Naive B cell (primary cell): Measurements from ENCODE around the gene ZNF574. TPM values are rescaled to one million over a fixed set of nuclear protein-coding genes. Genes with fewer than 3 reads are reported as not detected.
"Not testable (repeated sequence)": the region's sequence is repeated elsewhere in the genome, so short reads cannot be mapped to it uniquely, and the experiment has no call there.

Source experiments
- ATAC-seq, 2 donors: fragments of 150-1000 bp; cut with Tn5 transposase; 2 replicates each; pipeline ENCODE4 v1.10.0; 2021; ENCODE audit warnings: low read depth in 2 of 2, mild to moderate bottlenecking in 2 of 2, moderate library complexity in 2 of 2
- DNase-seq: peaks from one replicate; pipeline ENCODE4 v3.0.0; 2022
- H3K27ac Mint-ChIP-seq, 6 donors: one replicate each; pipeline ENCODE4 v1.8.0; 2020 to 2022; ENCODE audit warnings: mild to moderate bottlenecking in 6 of 6, mixed read lengths in 6 of 6, moderate library complexity in 5 of 6, inconsistent platforms in 2 of 6
- H3K27me3 Mint-ChIP-seq, 3 donors: one replicate each; pipeline ENCODE4 v1.8.0; 2021 to 2022; ENCODE audit warnings: mixed read lengths in 3 of 3, mild to moderate bottlenecking in 1 of 3
- H3K36me3 Mint-ChIP-seq, 2 donors: one replicate each; pipeline ENCODE4 v1.8.0; 2020 to 2022; ENCODE audit warnings: mixed read lengths in 2 of 2, inconsistent platforms in 1 of 2, mild to moderate bottlenecking in 1 of 2
- H3K4me1 Mint-ChIP-seq, 3 donors: one replicate each; pipeline ENCODE4 v1.8.0; 2020 to 2022; ENCODE audit warnings: mixed read lengths in 3 of 3, inconsistent platforms in 1 of 3, mild to moderate bottlenecking in 1 of 3, moderate library complexity in 1 of 3
- H3K4me3 Mint-ChIP-seq, 8 donors: one replicate each; pipeline ENCODE4 v1.8.0; 2020 to 2022; ENCODE audit warnings: mild to moderate bottlenecking in 8 of 8, mixed read lengths in 8 of 8, moderate library complexity in 8 of 8, inconsistent platforms in 2 of 8
- H3K9me3 Mint-ChIP-seq, 7 donors: one replicate each; pipeline ENCODE4 v1.8.0; 2020 to 2022; ENCODE audit warnings: mixed read lengths in 7 of 7, mild to moderate bottlenecking in 5 of 7, inconsistent platforms in 2 of 7, moderate library complexity in 1 of 7
- polyA plus RNA-seq, 6 donors: library from polyadenylated mRNA; unstranded; fragments of 300-500 nt; fragmentation: Illumina TruSeq; gene quantifications; one replicate each; pipeline ENCODE4 v1.2.3, GENCODE V29; 2021; ENCODE audit warnings: low read depth in 6 of 6

Gene ZNF574, protein sequence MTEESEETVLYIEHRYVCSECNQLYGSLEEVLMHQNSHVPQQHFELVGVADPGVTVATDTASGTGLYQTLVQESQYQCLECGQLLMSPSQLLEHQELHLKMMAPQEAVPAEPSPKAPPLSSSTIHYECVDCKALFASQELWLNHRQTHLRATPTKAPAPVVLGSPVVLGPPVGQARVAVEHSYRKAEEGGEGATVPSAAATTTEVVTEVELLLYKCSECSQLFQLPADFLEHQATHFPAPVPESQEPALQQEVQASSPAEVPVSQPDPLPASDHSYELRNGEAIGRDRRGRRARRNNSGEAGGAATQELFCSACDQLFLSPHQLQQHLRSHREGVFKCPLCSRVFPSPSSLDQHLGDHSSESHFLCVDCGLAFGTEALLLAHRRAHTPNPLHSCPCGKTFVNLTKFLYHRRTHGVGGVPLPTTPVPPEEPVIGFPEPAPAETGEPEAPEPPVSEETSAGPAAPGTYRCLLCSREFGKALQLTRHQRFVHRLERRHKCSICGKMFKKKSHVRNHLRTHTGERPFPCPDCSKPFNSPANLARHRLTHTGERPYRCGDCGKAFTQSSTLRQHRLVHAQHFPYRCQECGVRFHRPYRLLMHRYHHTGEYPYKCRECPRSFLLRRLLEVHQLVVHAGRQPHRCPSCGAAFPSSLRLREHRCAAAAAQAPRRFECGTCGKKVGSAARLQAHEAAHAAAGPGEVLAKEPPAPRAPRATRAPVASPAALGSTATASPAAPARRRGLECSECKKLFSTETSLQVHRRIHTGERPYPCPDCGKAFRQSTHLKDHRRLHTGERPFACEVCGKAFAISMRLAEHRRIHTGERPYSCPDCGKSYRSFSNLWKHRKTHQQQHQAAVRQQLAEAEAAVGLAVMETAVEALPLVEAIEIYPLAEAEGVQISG
- polyA plus RNA-seq = 10 to 100 TPM in 5 of 6 donors, 1 to 10 TPM in 1; 6.0 to 27.0 (median 12.2) TPM

DNA sequence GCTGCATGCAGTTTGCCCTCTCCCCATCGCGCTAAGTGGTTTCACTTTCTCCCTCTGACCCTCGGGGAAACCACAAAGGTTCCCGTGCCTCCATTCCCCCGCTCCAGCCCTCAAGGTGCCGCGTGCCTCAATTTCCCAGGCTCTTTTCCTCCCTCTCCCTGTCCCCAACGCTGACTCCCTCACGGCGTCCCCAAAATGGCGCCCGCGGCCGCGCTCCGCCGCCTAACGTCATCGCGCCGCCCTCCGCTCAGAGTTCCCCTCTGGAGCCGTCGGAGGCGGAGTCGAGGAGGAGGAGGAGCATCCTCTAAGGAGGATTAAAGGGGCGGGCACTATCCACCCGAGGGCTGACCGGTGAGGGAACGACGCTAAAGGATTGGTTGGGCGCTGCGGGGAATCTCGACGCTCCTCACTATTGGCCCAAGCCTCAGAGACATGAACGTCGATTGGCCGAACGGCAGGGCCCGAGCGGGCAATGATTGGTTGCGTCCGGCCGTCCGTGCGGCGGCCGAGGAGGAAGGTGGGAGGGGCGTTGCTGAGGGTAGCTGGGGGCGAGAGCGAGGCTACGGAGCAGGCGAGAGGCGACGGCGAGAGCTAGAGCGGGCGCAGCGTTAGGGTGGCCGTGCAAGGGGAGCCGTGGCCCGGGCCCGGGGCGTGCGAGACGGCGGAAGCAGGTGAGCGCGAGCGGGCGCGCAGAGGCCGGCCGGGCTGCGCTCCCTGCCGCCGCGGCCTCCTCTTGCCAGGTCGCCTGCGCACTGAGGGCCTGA lies at the start of gene ZNF574:
ZNF574 (plus strand) TSS at position 551 of the 764 bp plus-strand sequence. CDS start 2,441 bp downstream, outside the sequence.
- DNase-seq = peak; percentile 98
- peak; percentile 91 to 93 for ATAC-seq
- Mint-ChIP-seq H3K9me3 (peaks cover 0 to 5% (median 0%) of the 10 kb centered on the region in 7 donors), H3K4me3 (peak within 1 kb of the TSS; percentile 92 to 100 (median 98)), H3K27me3 (peaks cover under 1 to 11% (median 11%) of the 10 kb centered on the region in 3 donors), H3K36me3 (peaks cover 0 to 8% of the 10 kb centered on the region in 2 donors), H3K4me1 (peaks cover 32 to 38% (median 37%) of the 10 kb centered on the region in 3 donors), H3K27ac (peak within 1 kb of the TSS; percentile 99 to 100 (median 100))

DNA sequence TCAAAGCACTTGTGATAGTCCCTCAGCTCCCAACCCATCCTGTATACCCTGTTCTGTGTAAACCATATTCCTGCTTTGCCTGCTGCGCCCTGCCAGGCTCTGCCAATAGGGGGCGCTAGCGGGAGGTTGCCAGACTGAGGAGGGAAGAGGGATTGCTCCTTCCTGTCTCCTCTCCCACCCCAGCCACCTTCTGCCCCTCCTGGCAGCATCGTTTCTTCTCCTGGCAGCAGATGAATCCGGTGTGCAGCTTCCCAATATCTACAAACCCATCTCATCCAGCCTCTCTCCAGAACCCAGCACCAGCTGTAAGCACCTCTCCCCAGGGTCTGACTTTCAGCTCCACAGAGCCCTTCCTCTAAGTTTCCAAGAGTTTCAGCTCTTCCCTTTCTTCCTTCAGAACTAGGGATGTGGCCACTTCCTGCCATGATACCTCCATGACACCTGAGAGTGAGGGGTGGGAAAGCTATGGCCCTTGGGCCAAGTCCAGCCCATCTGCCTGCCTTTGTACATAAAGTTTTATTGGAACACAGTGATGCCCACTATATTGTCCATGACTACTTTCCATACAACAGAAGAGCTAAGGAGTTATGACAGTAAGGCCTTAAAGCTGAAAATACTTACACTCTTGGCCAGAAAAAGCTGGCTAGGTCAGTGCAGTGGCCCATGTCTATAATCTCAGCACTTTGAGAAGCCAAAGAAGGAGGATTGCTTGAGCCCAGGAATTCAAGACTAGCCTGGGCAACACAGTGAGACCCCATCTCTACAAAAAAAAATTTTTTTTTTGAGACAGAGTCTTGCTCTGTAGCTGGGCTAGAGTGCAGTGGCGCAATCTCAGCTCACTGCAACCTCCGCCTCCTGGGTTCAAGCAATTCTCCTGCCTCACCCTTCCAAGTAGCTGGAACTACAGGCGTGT lies 47.4 kb upstream of the ZNF574 start:
- Mint-ChIP-seq H3K4me3 (no peak overlapping the region), H3K9me3 (no peaks in the 10 kb centered on the region), H3K4me1 (no peaks in the 10 kb centered on the region), H3K27ac (no peak overlapping the region), H3K27me3 (peaks cover 0 to 25% (median 22%) of the 10 kb centered on the region in 3 donors), H3K36me3 (no peaks in the 10 kb centered on the region)
- ATAC-seq = no peak
- DNase-seq = no peak

DNA sequence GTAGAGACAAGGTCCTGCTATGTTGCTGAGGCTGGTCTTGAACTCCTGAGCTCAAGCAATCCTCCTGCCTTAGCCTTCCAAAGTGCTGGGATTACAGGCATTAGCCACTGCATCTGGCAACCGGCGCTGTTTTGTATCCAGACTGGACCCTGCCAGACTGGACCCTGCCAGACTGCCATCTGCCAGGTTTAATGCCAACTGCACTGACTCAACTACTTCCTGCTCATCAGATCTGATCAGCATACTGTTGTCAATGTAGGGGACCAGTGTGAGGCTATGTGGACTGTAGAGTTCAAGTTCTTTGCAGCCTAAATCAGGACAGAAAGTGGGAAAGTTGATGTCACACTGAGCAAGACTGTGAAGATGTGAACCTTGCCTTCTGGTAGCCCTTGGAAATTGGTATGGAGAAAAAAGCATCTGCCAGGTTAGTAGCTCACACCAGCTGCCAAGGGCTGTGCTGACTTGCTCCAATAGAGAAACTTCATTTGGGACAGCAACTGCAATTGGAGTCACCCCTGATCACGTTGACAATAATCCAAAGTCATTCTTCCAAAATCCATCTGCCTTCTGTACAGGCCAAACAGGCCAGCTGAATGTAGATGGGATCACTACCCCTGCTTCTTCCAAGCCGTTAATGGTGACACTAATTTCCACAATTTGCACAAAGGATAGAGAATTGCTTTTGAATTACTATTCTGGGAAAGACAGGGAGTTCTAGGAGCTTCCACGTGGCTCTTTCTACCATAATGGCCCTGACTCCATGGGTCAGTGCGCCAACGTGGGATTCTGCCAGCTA lies 45.1 kb upstream of the ZNF574 start:
- no peaks in the 10 kb centered on the region for H3K9me3 Mint-ChIP-seq
- H3K27me3 Mint-ChIP-seq = peaks cover 0 to 20% (median 16%) of the 10 kb centered on the region in 3 donors
- peaks cover 4 to 8% (median 6%) of the 10 kb centered on the region in 3 donors for H3K4me1 Mint-ChIP-seq
- DNase-seq = no peak
- no peaks in the 10 kb centered on the region for H3K36me3 Mint-ChIP-seq
- no peak overlapping the region for H3K4me3 Mint-ChIP-seq
- no peak for ATAC-seq
- H3K27ac Mint-ChIP-seq = no peak overlapping the region

DNA sequence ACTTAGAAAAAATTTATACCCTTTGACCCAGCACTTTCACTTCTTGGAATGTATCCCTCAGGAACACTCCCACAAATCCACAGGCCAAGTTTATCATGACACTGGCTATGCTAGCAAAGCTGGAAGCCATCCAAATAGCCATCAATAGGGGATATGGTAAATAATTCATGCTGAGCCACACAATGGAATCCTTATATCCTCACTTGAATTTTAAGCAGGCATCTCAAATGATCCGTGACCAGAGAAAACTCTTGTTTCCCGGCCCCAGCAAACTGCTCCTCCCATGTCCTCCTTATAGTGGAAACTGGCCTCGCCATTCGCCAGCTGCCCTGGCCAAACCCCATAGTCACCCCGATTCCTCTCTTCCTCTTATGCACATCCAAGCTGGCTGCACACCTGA lies 43.5 kb upstream of the ZNF574 start:
- Mint-ChIP-seq H3K27ac (no peak overlapping the region), H3K4me1 (peaks cover 4 to 8% (median 6%) of the 10 kb centered on the region in 3 donors), H3K36me3 (no peaks in the 10 kb centered on the region)

DNA sequence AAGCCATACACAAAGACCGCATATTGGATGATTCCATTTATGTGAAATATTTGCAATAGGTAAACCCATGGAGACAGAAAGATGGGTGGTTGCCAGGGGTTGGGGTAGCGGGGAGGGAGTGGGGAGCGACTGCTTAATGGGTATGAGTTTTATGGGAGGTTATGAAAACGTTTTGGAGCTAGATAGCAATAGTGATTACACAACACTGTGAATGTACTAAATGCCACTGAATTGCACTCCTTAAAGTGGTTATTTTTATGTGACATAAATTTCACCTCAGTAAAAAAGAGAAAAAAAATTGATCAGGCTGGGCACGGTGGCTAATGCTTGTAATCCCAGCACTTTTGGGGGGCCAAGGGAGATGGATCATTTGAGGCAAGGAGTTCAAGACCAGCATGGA lies 42.6 kb upstream of the ZNF574 start:
- no peak for DNase-seq
- H3K4me3 Mint-ChIP-seq = no peak overlapping the region
- H3K9me3 Mint-ChIP-seq = no peaks in the 10 kb centered on the region
- H3K4me1 Mint-ChIP-seq = peaks cover 4 to 8% (median 6%) of the 10 kb centered on the region in 3 donors
- H3K36me3 Mint-ChIP-seq = no peaks in the 10 kb centered on the region
- H3K27ac Mint-ChIP-seq = no peak overlapping the region
- no peak for ATAC-seq
- H3K27me3 Mint-ChIP-seq = peaks cover 0 to 7% (median 5%) of the 10 kb centered on the region in 3 donors

More for the DNA sequence above, 43.5 kb upstream of the ZNF574 start:
- ATAC-seq (no peak), DNase-seq (no peak)
- Mint-ChIP-seq H3K9me3 (no peaks in the 10 kb centered on the region), H3K4me3 (no peak overlapping the region), H3K27me3 (peaks cover 0 to 11% (median 7%) of the 10 kb centered on the region in 3 donors)

DNA sequence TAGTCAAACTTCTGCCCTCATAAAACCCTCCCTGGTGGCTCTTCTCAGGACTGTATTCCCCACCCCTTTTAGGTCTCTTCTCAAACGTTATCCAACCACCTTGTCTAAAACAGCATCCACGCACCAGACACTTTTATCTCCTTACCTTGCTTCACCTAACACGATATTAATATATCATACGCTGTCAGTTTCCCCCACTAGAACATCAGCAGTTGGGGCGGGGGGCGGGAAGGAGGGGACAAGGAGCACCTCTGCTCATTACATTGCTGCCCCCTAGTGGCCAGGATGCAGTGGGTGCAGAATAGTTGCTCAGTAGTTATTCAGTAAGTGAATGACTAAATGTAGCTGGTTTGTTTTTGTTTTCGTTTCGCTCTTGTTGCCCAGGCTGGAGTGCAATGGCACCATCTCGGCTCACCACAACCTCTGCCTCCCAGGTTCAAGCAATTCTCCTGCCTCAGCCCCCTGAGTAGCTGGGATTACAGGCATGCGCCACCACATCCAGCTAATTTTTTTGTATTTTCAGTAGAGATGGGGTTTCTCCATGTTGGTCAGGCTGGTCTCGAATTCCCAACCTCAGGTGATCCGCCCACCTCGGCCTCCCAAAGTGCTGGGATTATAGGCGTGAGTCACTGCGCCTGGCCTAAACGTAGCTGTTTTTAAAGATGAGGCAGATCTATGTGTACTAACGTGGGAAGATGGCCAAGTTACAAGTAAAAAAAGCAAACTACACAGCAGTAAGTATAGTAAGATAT lies 41.1 kb upstream of the ZNF574 start:
- H3K27me3 Mint-ChIP-seq, H3K4me1 Mint-ChIP-seq: not testable (repeated sequence)
- peak overlapping the region in 1 of 6 donors; percentile 8 for H3K27ac Mint-ChIP-seq

DNA sequence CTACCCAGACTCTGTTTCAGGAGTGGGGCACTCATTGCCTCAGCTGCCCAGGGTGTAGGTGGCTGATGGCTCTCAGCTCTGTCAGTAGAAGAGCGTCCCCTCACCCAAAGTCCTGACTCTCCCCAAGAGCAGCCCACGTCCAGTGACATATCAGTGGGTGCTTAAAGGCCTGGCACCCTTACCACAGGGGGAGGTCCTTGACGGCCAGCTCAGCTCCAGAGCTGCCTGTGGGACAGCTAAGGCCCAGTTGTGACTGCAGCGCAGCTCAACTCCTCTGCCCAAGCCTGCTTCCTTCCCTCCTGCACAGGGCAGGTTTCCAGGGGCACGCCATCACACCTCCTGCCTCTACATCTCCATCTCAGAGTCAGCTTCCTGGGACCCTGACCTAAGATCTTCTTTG lies 38.3 kb upstream of the ZNF574 start:
- no peaks in the 10 kb centered on the region for H3K36me3 Mint-ChIP-seq
- DNase-seq = no peak
- ATAC-seq = no peak
- H3K4me1 Mint-ChIP-seq = peaks cover 4 to 8% (median 6%) of the 10 kb centered on the region in 3 donors
- H3K27ac Mint-ChIP-seq = no peak overlapping the region
- peaks cover 0 to 6% (median 5%) of the 10 kb centered on the region in 3 donors for H3K27me3 Mint-ChIP-seq
- H3K4me3 Mint-ChIP-seq = no peak overlapping the region
- H3K9me3 Mint-ChIP-seq = no peaks in the 10 kb centered on the region

More for the DNA sequence above, 41.1 kb upstream of the ZNF574 start:
- H3K36me3 Mint-ChIP-seq, H3K4me3 Mint-ChIP-seq, H3K9me3 Mint-ChIP-seq: not testable (repeated sequence)
- peak; percentile 51 for DNase-seq
- ATAC-seq = peak; percentile 85 to 91

DNA sequence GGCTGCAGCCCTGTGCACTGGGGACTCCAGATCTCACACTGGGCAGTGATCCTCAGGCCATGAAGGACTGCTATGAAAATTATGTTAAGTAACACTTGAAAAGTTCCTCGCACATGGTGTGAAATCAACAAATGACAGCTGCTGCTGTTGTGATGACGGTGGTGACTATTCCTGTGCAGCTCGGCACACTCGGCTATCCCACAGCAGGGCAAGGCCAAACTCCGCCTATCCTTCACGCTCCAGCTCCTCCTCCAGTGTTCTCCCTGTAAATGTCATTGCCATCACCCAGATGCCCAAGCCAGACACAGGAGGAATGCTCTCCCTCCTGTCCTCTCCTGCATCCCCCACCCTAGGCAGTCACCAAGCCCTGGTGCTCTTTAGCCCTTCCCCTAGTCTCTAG lies 37.3 kb upstream of the ZNF574 start:
- H3K4me1 Mint-ChIP-seq = peaks cover 4 to 8% (median 6%) of the 10 kb centered on the region in 3 donors
- no peaks in the 10 kb centered on the region for H3K36me3 Mint-ChIP-seq
- H3K4me3 Mint-ChIP-seq = no peak overlapping the region
- H3K27me3 Mint-ChIP-seq = peaks cover 0 to 6% (median 5%) of the 10 kb centered on the region in 3 donors
- ATAC-seq (no peak), DNase-seq (no peak)
- H3K27ac Mint-ChIP-seq = peak overlapping the region in 1 of 6 donors; percentile 44
- H3K9me3 Mint-ChIP-seq = no peaks in the 10 kb centered on the region

DNA sequence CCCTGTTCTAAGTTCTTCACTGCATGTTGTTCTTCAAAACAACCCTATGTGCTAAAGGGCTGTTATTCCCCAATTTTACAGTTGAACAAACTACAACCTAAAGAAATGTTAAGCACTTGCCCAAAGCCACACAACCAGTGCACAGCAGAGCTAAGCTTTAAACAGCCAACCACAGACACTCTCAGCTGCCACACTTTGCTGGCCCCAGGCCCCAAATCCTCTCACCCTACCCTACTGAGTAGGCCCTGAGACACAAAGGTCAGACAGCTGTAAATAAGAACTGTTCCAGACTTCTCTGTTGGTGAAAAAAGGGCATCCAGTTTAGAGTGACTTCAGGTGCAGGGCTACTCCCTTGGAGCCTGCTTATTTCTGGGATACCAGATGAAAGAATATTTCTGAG lies 35.9 kb upstream of the ZNF574 start:
- DNase-seq (no peak), ATAC-seq (no peak)
- H3K9me3 Mint-ChIP-seq = no peaks in the 10 kb centered on the region
- no peak overlapping the region for H3K27ac Mint-ChIP-seq
- peaks cover 0 to 6% (median 0%) of the 10 kb centered on the region in 3 donors for H3K27me3 Mint-ChIP-seq
- peaks cover 0 to 1% (median under 1%) of the 10 kb centered on the region in 3 donors for H3K4me1 Mint-ChIP-seq
- H3K4me3 Mint-ChIP-seq = no peak overlapping the region
- no peaks in the 10 kb centered on the region for H3K36me3 Mint-ChIP-seq

DNA sequence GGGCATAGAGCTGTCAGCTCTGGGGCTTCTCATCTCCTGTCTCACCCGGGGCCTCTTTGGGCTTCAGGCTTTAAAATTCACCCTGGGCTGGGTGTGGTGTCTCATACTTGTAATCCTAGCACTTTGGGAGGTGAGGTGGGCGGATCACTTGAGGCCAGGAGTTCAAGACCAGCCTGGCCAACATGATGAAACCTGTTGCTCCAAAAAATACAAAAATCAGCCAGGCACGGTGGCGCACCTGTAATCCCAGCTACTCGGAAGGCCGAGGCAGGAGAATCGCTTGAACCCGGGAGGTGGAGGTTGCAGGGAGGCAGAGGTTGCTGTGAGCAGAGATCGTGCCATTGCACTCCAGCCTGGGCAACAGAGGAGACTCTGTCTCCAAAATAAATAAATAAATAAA lies 35.5 kb upstream of the ZNF574 start:
- DNase-seq, H3K27me3 Mint-ChIP-seq, H3K4me3 Mint-ChIP-seq, H3K36me3 Mint-ChIP-seq, H3K4me1 Mint-ChIP-seq, H3K9me3 Mint-ChIP-seq, H3K27ac Mint-ChIP-seq, ATAC-seq: not testable (repeated sequence)
